GM06990 (cell line): ENCODE data around the gene GGCT.
"Not testable (repeated sequence)": the region's sequence is repeated elsewhere in the genome, so short reads cannot be mapped to it uniquely, and the experiment has no call there.

ENCODE experiments used
- DNase-seq: peaks from one replicate; pipeline ENCODE4 v3.0.0-alpha.2; 2011; ENCODE audit not compliant: insufficient read length; ENCODE audit errors: extremely low read depth
- H3K27me3 ChIP-seq: replicated peaks from 2 replicates; pipeline ENCODE4 v1.6.0; 2011; ENCODE audit warnings: low read length; ENCODE audit not compliant: control insufficient read depth, insufficient read depth
- H3K36me3 ChIP-seq: 2 replicates; pipeline ENCODE4 v1.5.1; 2011; ENCODE audit warnings: low read length; ENCODE audit not compliant: control insufficient read depth, insufficient read depth
- H3K4me3 ChIP-seq: replicated peaks from 2 replicates; pipeline ENCODE4 v1.5.1; 2011; ENCODE audit warnings: low read depth, mild to moderate bottlenecking, control low read depth, low read length
- CTCF ChIP-seq: IDR thresholded peaks from 2 replicates; pipeline ENCODE4 v1.5.1; 2011; ENCODE audit warnings: low read length, control low read depth, mild to moderate bottlenecking, inconsistent platforms; ENCODE audit not compliant: insufficient read depth, poor library complexity, severe bottlenecking

GGCT gene

GRCh38 chr7:30548845-30549244 lies 44.2 kb upstream of the GGCT start:
- no peak overlapping the region for H3K4me3 ChIP-seq
- H3K27me3 ChIP-seq = no peaks in the 10 kb centered on the region

DNA sequence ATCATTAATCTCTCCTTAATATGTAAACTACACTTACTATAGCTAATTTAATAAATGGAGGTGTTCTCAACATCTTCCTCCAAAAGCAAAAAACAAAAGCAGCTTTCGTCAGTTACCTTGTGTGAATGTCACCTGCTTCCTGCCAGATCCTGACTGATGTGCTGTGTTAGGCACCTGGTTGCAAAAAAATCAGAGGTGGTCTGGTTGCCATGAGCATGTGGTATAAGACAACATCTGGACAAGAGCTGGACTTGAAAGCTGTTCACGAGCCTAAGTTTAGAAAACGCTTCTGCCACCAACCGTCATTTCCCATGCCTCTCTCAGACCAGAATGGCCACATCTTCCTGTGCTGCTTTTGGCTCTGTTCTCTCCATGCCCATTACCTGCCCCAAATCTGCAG lies 42.0 kb upstream of the GGCT start:
- no peaks in the 10 kb centered on the region for H3K27me3 ChIP-seq
- no peak for TF ChIP-seq CTCF
- H3K36me3 ChIP-seq = no peaks in the 10 kb centered on the region
- H3K4me3 ChIP-seq = no peak overlapping the region
- DNase-seq = no peak

More at GRCh38 chr7:30548845-30549244, 44.2 kb upstream of the GGCT start:
- no peaks in the 10 kb centered on the region; the same call in 1 of the 2 replicates for H3K36me3 ChIP-seq
- DNase-seq = no peak
- TF ChIP-seq CTCF = peak; percentile 80

GRCh38 chr7:30545791-30546555 lies 41.3 kb upstream of the GGCT start:
- no peak for TF ChIP-seq CTCF
- no peak for DNase-seq
- Histone ChIP-seq H3K27me3 (no peaks in the 10 kb centered on the region), H3K36me3 (no peaks in the 10 kb centered on the region), H3K4me3 (no peak overlapping the region)

GRCh38 chr7:30543813-30544525 lies 39.3 kb upstream of the GGCT start:
- no peaks in the 10 kb centered on the region for H3K27me3 ChIP-seq
- H3K36me3 ChIP-seq = no peaks in the 10 kb centered on the region
- no peak for TF ChIP-seq CTCF
- no peak for DNase-seq
- no peak overlapping the region for H3K4me3 ChIP-seq

DNA sequence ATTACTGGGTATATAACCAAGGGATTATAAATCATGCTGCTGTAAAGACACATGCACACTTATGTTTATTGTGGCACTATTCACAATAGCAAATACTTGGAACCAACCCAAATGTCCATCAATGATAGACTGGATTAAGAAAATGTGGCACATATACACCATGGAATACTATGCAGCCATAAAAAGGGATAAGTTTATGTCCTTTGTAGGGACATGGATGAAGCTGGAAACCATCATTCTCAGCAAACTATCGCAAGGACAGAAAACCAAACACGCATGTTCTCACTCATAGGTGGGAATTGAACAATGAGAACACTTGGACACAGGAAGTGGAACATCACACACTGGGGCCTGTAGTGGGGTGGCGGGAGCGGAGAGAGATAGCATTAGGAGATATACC lies 38.5 kb upstream of the GGCT start:
- H3K27me3 ChIP-seq, DNase-seq, H3K4me3 ChIP-seq, H3K36me3 ChIP-seq: not testable (repeated sequence)

DNA sequence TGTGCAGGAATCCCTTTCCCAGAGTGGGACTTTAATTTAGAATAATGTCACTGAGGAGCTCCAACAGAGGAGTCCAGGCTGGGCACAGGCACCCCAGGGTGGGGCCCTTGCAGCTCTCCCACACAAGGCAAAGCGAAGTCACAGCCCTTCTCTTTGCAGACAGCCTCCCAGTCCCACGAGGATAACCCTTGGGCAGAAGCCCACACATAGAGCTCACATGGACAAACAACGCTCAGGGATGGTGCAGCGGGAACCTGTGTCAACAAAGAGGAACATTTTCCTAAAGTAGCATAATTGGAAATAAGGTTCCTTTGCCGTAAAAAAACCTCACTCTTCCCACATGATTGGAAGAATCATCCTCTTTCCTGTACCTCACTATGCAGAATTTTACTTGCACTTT lies 29.3 kb upstream of the GGCT start:
- no peak for TF ChIP-seq CTCF
- no peak for DNase-seq
- H3K27me3 ChIP-seq = no peaks in the 10 kb centered on the region

More for the DNA sequence above, 29.3 kb upstream of the GGCT start:
- Histone ChIP-seq H3K36me3 (no peaks in the 10 kb centered on the region), H3K4me3 (no peak overlapping the region)
